ENCODE data around the gene NAV1. TPM values are rescaled to one million over a fixed set of nuclear protein-coding genes. Genes with fewer than 3 reads are reported as not detected.
"Not testable (repeated sequence)": the region's sequence is repeated elsewhere in the genome, so short reads cannot be mapped to it uniquely, and the experiment has no call there.

NAV1 gene
- total RNA-seq, 5 donors from 2014 or later (not counting 1 experiment from before 2014, with no cell fraction given), result 2.8 to 6.9 (median 4.7) TPM

DNA sequence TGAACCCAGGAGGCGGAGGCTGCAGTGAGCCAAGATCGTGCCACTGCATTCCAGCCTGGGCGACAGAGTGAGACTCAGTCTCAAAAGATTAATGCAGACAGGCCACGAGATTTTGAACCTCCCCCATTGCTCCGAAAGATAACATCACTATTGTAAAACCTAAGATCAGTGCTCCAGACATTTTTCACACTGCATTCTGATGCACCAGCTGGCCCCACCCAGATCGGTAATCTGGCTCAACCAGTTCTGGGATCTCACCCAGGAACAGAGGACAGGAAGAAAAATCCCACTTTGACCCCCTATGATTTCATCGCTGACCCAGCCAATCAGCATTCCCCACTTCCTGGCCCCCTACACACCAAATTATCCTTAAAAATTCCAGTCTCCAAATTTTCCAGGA lies 21.3 kb upstream of the NAV1 start:
- Histone ChIP-seq H3K4me1 (ENCODE audit: control insufficient read depth in 1 of 2, extremely low read depth in 1 of 2, insufficient read depth in 2 of 2, low read length in 2 of 2) (peaks cover 0 to 2% of the 10 kb centered on the region in 2 experiments), H3K27me3 (replicated peaks in 1 of 2; ENCODE audit: control insufficient read depth in 2 of 2, extremely low read depth in 1 of 2, insufficient read depth in 2 of 2, low read length in 1 of 2) (no peaks in the 10 kb centered on the region), H3K9me3 (no peaks in the 10 kb centered on the region), H3K4me3 (ENCODE audit: control insufficient read depth in 1 of 2, extremely low read depth in 1 of 2, low read length in 1 of 2) (no peak overlapping the region), H3K27ac (ENCODE audit: low read length) (no peak overlapping the region), H3K36me3 (ENCODE audit: control insufficient read depth in 2 of 2, extremely low read depth in 1 of 2, insufficient read depth in 1 of 2, low read length in 1 of 2) (peaks cover 0 to 4% of the 10 kb centered on the region in 2 donors)
- Mint-ChIP-seq H3K4me3 (no peak overlapping the region), H3K27ac (no peak overlapping the region), H3K36me3 (peaks cover 27% of the 10 kb centered on the region), H3K27me3 (no peaks in the 10 kb centered on the region), H3K4me1 (peaks cover 0 to 5% (median 0%) of the 10 kb centered on the region in 3 donors), H3K9me3 (no peaks in the 10 kb centered on the region)
- DNase-seq, result no peak
- ChIA-PET CTCF (interaction anchor here in 1 of 2 donors (1.1 kb wide), 1 partner anchor 37 kb away, joined by 3 read pairs; no protein-coding TSS in a partner anchor), POLR2A (no interaction called here)
- 98% methylated on average over 6 of the region's 7 CpGs for WGBS (ENCODE audit: insufficient coverage)
- ATAC-seq (replicated peaks in 1 of 4), result no peak

GRCh38 chr1:201518071-201518470 lies 20.9 kb upstream of the NAV1 start:
- no peak for DNase-seq
- no peak overlapping the region for H3K4me3 ChIP-seq (ENCODE audit: control insufficient read depth in 1 of 2, extremely low read depth in 1 of 2, low read length in 1 of 2)
- CTCF ChIA-PET, result interaction anchor here (0.7 to 1.1 kb wide), 2 partner anchors 14 to 38 kb away, joined by 3 to 10 read pairs; no protein-coding TSS in a partner anchor
- no peaks in the 10 kb centered on the region for H3K4me1 ChIP-seq (ENCODE audit: control insufficient read depth in 1 of 2, extremely low read depth in 1 of 2, insufficient read depth in 2 of 2, low read length in 2 of 2)
- Mint-ChIP-seq H3K9me3 (no peaks in the 10 kb centered on the region), H3K4me1 (peaks cover 0 to under 1% (median 0%) of the 10 kb centered on the region in 3 donors), H3K27me3 (no peaks in the 10 kb centered on the region), H3K27ac (no peak overlapping the region), H3K4me3 (no peak overlapping the region), H3K36me3 (peaks cover 27% of the 10 kb centered on the region)
- peaks cover 0 to 4% of the 10 kb centered on the region in 2 donors for H3K36me3 ChIP-seq (ENCODE audit: control insufficient read depth in 2 of 2, extremely low read depth in 1 of 2, insufficient read depth in 1 of 2, low read length in 1 of 2)
- no peak overlapping the region for H3K27ac ChIP-seq (ENCODE audit: low read length)
- no peak for ATAC-seq (replicated peaks in 1 of 4)
- POLR2A ChIA-PET, result interaction anchor here in 1 of 2 donors (0.7 kb wide), 1 partner anchor 11 kb away, joined by 18 read pairs; no protein-coding TSS in a partner anchor
- WGBS (ENCODE audit: insufficient coverage), result 100% methylated on average over 1 of the region's 5 CpGs
- no peaks in the 10 kb centered on the region for H3K27me3 ChIP-seq (replicated peaks in 1 of 2; ENCODE audit: control insufficient read depth in 2 of 2, extremely low read depth in 1 of 2, insufficient read depth in 2 of 2, low read length in 1 of 2)
- H3K9me3 ChIP-seq, result no peaks in the 10 kb centered on the region

DNA sequence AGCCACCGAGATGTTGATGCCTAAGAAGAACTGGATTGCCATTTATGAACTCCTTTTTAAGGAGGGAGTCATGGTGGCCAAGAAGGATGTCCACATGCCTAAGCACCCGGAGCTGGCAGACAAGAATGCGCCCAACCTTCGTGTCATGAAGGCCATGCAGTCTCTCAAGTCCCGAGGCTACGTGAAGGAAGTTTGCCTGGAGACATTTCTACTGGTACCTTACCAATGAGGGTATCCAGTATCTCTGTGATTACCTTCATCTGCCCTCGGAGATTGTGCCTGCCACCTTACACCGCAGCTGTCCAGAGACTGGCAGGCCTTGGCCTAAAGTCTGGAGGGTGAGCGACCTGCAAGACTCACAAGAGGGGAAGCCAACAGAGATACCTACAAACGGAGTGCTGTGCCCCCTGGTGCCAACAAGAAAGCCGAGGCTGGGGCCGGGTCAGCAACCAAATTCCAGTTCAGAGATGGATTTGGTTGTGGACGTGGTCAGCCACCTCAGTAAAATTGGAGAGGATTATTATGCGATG lies 18.8 kb upstream of the NAV1 start:
- H3K27ac Mint-ChIP-seq; H3K4me1 ChIP-seq (ENCODE audit: control insufficient read depth in 1 of 2, extremely low read depth in 1 of 2, insufficient read depth in 2 of 2, low read length in 2 of 2); H3K4me3 Mint-ChIP-seq; H3K27me3 Mint-ChIP-seq; DNase-seq; H3K27me3 ChIP-seq (replicated peaks in 1 of 2; ENCODE audit: control insufficient read depth in 2 of 2, extremely low read depth in 1 of 2, insufficient read depth in 2 of 2, low read length in 1 of 2); H3K4me1 Mint-ChIP-seq; H3K36me3 ChIP-seq (ENCODE audit: control insufficient read depth in 2 of 2, extremely low read depth in 1 of 2, insufficient read depth in 1 of 2, low read length in 1 of 2); ATAC-seq (replicated peaks in 1 of 4); H3K9me3 Mint-ChIP-seq; CTCF ChIA-PET; H3K4me3 ChIP-seq (ENCODE audit: control insufficient read depth in 1 of 2, extremely low read depth in 1 of 2, low read length in 1 of 2); H3K27ac ChIP-seq (ENCODE audit: low read length); H3K9me3 ChIP-seq: not testable (repeated sequence)
- 96% methylated on average over 13 of the region's 14 CpGs for WGBS (ENCODE audit: insufficient coverage)
- H3K36me3 Mint-ChIP-seq, result peaks cover 28% of the 10 kb centered on the region
- POLR2A ChIA-PET, result interaction anchor here in 1 of 2 donors (0.6 kb wide), 1 partner anchor 504 kb away, joined by 3 read pairs; no protein-coding TSS in a partner anchor

GRCh38 chr1:201525193-201525778 lies 13.6 kb upstream of the NAV1 start:
- ATAC-seq (replicated peaks in 1 of 4) (no peak), DNase-seq (no peak)
- Histone ChIP-seq H3K36me3 (ENCODE audit: control insufficient read depth in 2 of 2, extremely low read depth in 1 of 2, insufficient read depth in 1 of 2, low read length in 1 of 2) (peaks cover 0 to 4% of the 10 kb centered on the region in 2 donors), H3K9me3 (peaks cover 7% of the 10 kb centered on the region), H3K4me3 (ENCODE audit: control insufficient read depth in 1 of 2, extremely low read depth in 1 of 2, low read length in 1 of 2) (no peak overlapping the region), H3K4me1 (ENCODE audit: control insufficient read depth in 1 of 2, extremely low read depth in 1 of 2, insufficient read depth in 2 of 2, low read length in 2 of 2) (no peaks in the 10 kb centered on the region), H3K27ac (ENCODE audit: low read length) (no peak overlapping the region), H3K27me3 (replicated peaks in 1 of 2; ENCODE audit: control insufficient read depth in 2 of 2, extremely low read depth in 1 of 2, insufficient read depth in 2 of 2, low read length in 1 of 2) (no peaks in the 10 kb centered on the region)
- CTCF ChIA-PET, result interaction anchor here (0.8 to 0.9 kb wide), 3 partner anchors 9 to 269 kb away, joined by 3 to 7 read pairs (median 3); no protein-coding TSS in a partner anchor
- no CpG with 5 or more reads among the region's 1 CpG for WGBS (ENCODE audit: insufficient coverage)
- POLR2A ChIA-PET, result no interaction called here
- no peak overlapping the region for H3K4me3 Mint-ChIP-seq
- H3K9me3 Mint-ChIP-seq, result no peaks in the 10 kb centered on the region
- H3K4me1 Mint-ChIP-seq, result no peaks in the 10 kb centered on the region
- H3K36me3 Mint-ChIP-seq, result peaks cover 41% of the 10 kb centered on the region
- no peak overlapping the region for H3K27ac Mint-ChIP-seq
- no peaks in the 10 kb centered on the region for H3K27me3 Mint-ChIP-seq

DNA sequence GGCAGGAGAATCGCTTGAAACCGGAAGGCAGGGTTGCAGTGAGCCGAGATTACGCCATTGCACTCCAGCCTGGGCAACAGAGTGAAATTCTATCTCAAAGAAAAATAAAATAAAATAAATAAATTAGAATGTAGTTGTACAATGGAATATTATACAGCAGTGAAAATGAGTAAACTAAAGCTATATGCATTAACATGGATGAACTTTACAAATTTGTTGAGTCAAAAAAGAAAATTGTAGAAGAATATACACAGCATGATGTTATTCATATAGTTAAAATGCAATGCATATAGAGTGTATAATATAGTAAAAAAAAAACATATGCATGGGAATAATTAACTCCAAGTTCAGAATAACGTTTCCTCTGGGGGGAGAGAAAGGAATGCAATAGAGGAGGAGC lies 11.0 kb upstream of the NAV1 start:
- CTCF ChIA-PET, result interaction anchor here (0.6 to 0.8 kb wide), 2 partner anchors 15 to 80 kb away, joined by 3 read pairs; no protein-coding TSS in a partner anchor

DNA sequence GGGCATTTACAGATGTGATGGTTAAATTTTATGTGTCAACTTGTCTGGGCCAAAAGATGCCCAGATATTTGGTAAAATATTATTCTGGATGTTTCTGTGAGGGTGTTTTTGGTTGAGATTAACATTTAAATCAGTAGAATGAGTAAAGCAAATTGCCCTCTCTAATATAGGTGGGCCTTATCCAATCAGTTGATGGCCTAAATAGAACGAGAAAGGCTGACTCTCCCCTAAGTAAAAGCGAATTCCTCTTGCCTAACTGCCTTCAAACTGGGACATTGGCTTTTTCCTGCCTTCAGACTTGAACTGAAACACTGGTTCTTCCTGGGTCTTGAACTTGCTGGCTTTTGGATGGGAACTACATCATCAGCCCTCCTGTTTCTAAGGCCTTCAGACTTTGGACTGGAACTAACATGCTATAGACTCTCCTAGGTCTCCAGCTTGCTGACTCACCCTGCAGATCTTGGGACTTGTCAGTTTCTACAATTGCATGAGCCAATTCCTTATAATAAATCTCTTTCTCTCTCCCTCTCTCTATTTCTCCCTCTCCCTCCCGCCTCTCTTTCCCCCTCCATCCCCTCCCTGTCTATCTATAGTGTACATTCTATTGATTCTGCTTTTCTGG lies 10.2 kb upstream of the NAV1 start:
- CTCF ChIA-PET, result no interaction called here

More for the DNA sequence above, 11.0 kb upstream of the NAV1 start:
- peaks cover 7% of the 10 kb centered on the region for H3K9me3 ChIP-seq
- POLR2A ChIA-PET, result no interaction called here
- H3K27me3 ChIP-seq (replicated peaks in 1 of 2; ENCODE audit: control insufficient read depth in 2 of 2, extremely low read depth in 1 of 2, insufficient read depth in 2 of 2, low read length in 1 of 2), result peaks cover 0 to 13% of the 10 kb centered on the region in 2 experiments
- Mint-ChIP-seq H3K27ac (no peak overlapping the region), H3K9me3 (no peaks in the 10 kb centered on the region), H3K27me3 (peaks cover under 1 to 5% of the 10 kb centered on the region in 2 donors), H3K4me3 (no peak overlapping the region), H3K4me1 (peaks cover 0 to 5% (median 0%) of the 10 kb centered on the region in 3 donors), H3K36me3 (peaks cover 47% of the 10 kb centered on the region)
- no peak overlapping the region for H3K27ac ChIP-seq (ENCODE audit: low read length)
- no peak for DNase-seq
- H3K4me3 ChIP-seq (ENCODE audit: control insufficient read depth in 1 of 2, extremely low read depth in 1 of 2, low read length in 1 of 2), result no peak overlapping the region
- ATAC-seq (replicated peaks in 1 of 4), result no peak
- no peaks in the 10 kb centered on the region for H3K36me3 ChIP-seq (ENCODE audit: control insufficient read depth in 2 of 2, extremely low read depth in 1 of 2, insufficient read depth in 1 of 2, low read length in 1 of 2)
- no peaks in the 10 kb centered on the region for H3K4me1 ChIP-seq (ENCODE audit: control insufficient read depth in 1 of 2, extremely low read depth in 1 of 2, insufficient read depth in 2 of 2, low read length in 2 of 2)
- WGBS (ENCODE audit: insufficient coverage), result no CpG with 5 or more reads among the region's 5 CpGs

More for the DNA sequence above, 10.2 kb upstream of the NAV1 start:
- 84% methylated on average over 2 of the region's 3 CpGs for WGBS (ENCODE audit: insufficient coverage)
- Mint-ChIP-seq H3K4me3 (no peak overlapping the region), H3K27me3 (peaks cover 2 to 7% of the 10 kb centered on the region in 2 donors), H3K4me1 (peaks cover 0 to 5% (median 0%) of the 10 kb centered on the region in 3 donors), H3K27ac (no peak overlapping the region), H3K36me3 (peaks cover 50% of the 10 kb centered on the region), H3K9me3 (no peaks in the 10 kb centered on the region)
- DNase-seq (no peak), ATAC-seq (replicated peaks in 1 of 4) (no peak)
- H3K27ac ChIP-seq (ENCODE audit: low read length), result no peak overlapping the region
- H3K4me1 ChIP-seq (ENCODE audit: control insufficient read depth in 1 of 2, extremely low read depth in 1 of 2, insufficient read depth in 2 of 2, low read length in 2 of 2), result no peaks in the 10 kb centered on the region
- H3K4me3 ChIP-seq (ENCODE audit: control insufficient read depth in 1 of 2, extremely low read depth in 1 of 2, low read length in 1 of 2), result no peak overlapping the region
- H3K27me3 ChIP-seq (replicated peaks in 1 of 2; ENCODE audit: control insufficient read depth in 2 of 2, extremely low read depth in 1 of 2, insufficient read depth in 2 of 2, low read length in 1 of 2), result peaks cover 0 to 14% of the 10 kb centered on the region in 2 experiments
- POLR2A ChIA-PET, result no interaction called here
- H3K9me3 ChIP-seq, result peaks cover 7% of the 10 kb centered on the region
- no peaks in the 10 kb centered on the region for H3K36me3 ChIP-seq (ENCODE audit: control insufficient read depth in 2 of 2, extremely low read depth in 1 of 2, insufficient read depth in 1 of 2, low read length in 1 of 2)
